Panc1 (cell line): ENCODE results near the gene LY9. TPM values are rescaled to one million over a fixed set of nuclear protein-coding genes. Genes with fewer than 3 reads are reported as not detected.

Experiments
- ATAC-seq: fragments of 200-7000 bp; cut with Tn5 transposase; 2 replicates; pipeline ENCODE4 v1.9.1; 2020; ENCODE audit warnings: mild to moderate bottlenecking, moderate library complexity
- BruUV-seq: library from RNA; stranded (reverse); fragments of 400-500 nt; replicated peaks from 2 replicates; lab custom pipeline; 2021; lab: Mats Ljungman, UMichigan
- CTCF ChIA-PET: fragments of 300-600 bp; sonication (Branson Sonifier 250); formaldehyde crosslinking; loops from one replicate; lab custom pipeline; 2022; ENCODE audit warnings: antibody characterized with exemption; lab: Charles Lee
- POLR2A ChIA-PET: fragments of 300-600 bp; sonication (Branson Sonifier 250); formaldehyde crosslinking; loops from one replicate; lab custom pipeline; 2022; ENCODE audit warnings: antibody characterized with exemption; lab: Charles Lee
- DNase-seq: peaks from one replicate; pipeline ENCODE4 v3.0.0-alpha.2; 2010; ENCODE audit warnings: low read depth, low spot score
- H3K27ac ChIP-seq: 2 replicates; pipeline ENCODE4 v1.5.1; 2011; ENCODE audit warnings: mild to moderate bottlenecking, low read length, inconsistent platforms
- H3K27me3 ChIP-seq: fragments of 200-500 bp; sonication (Bioruptor generic); 2 replicates; pipeline ENCODE4 v1.6.0; 2014; ENCODE audit warnings: low read length, inconsistent platforms; ENCODE audit not compliant: control insufficient read depth, insufficient read depth
- H3K36me3 ChIP-seq: fragments of 200-500 bp; sonication (Bioruptor generic); 2 replicates; pipeline ENCODE4 v1.5.1; 2014; ENCODE audit warnings: inconsistent platforms, mild to moderate bottlenecking, low read length, moderate library complexity; ENCODE audit not compliant: control insufficient read depth, insufficient read depth
- H3K4me1 ChIP-seq: 2 replicates; pipeline ENCODE4 v1.5.1; 2011; ENCODE audit warnings: inconsistent platforms, mild to moderate bottlenecking, low read length, moderate library complexity; ENCODE audit not compliant: control insufficient read depth, insufficient read depth
- H3K4me3 ChIP-seq, 2 experiments: 2 replicates each; pipeline ENCODE4 v1.5.1; 2011 to 2012; ENCODE audit warnings: low read depth in 2 of 2, low read length in 2 of 2, mild to moderate bottlenecking in 2 of 2, inconsistent platforms in 1 of 2, moderate library complexity in 1 of 2
- H3K9me3 ChIP-seq: fragments of 200-500 bp; sonication (Bioruptor generic); 2 replicates; pipeline ENCODE4 v1.5.1; 2014; ENCODE audit warnings: low read depth, mild to moderate bottlenecking, inconsistent platforms, low read length, moderate library complexity; ENCODE audit not compliant: control insufficient read depth, insufficient read depth
- POLR2AphosphoS5 ChIP-seq: IDR thresholded peaks from 2 replicates; pipeline ENCODE4 v1.6.1; 2012; ENCODE audit warnings: mild to moderate bottlenecking, low read depth, low read length, moderate library complexity
- SIN3A ChIP-seq: IDR thresholded peaks from 2 replicates; pipeline ENCODE4 v1.6.1; 2012; ENCODE audit warnings: low read depth, mild to moderate bottlenecking, low read length, moderate library complexity, borderline replicate concordance; ENCODE audit not compliant: insufficient read depth
- TCF7L2 ChIP-seq: IDR thresholded peaks from 2 replicates; pipeline ENCODE4 v1.6.1; 2011; ENCODE audit warnings: mild to moderate bottlenecking, low read depth, low read length, inconsistent platforms
- in situ Hi-C: cut with HindIII; loops from 2 replicates; pipeline ENCODE4 v1.10.0; 2016; ENCODE audit warnings: low sequenced_read_pairs, low pct_unique_long_range_greater_than_20kb
- intact Hi-C: fragments of 100-400 bp; cut with micrococcal nuclease; formaldehyde crosslinking; loops from one replicate; pipeline ENCODE4 v1.10.0; 2022; ENCODE audit not compliant: unreplicated experiment
- total RNA-seq: library from RNA; stranded (reverse); gene quantifications from one replicate; pipeline ENCODE4 v1.2.1, GENCODE V29; 2021; ENCODE audit not compliant: unreplicated experiment
- TF ChIP-seq, protein P1 (sequence below): fragments of 450-650 bp; IDR thresholded peaks from 2 replicates; pipeline ENCODE4 v1.5.1; 2017; ENCODE audit warnings: mild to moderate bottlenecking
- TF ChIP-seq, protein P2 (sequence below), 2 experiments: IDR thresholded peaks; 2 replicates each; pipeline ENCODE4 v1.6.1; 2011 to 2012; ENCODE audit warnings: low read depth in 2 of 2, control low read depth in 1 of 2, low read length in 1 of 2, mild to moderate bottlenecking in 1 of 2, moderate library complexity in 1 of 2; ENCODE audit not compliant: insufficient read depth in 1 of 2

The LY9 gene
- total RNA-seq, 1 experiment from 2014 or later = 0.10 TPM

DNA sequence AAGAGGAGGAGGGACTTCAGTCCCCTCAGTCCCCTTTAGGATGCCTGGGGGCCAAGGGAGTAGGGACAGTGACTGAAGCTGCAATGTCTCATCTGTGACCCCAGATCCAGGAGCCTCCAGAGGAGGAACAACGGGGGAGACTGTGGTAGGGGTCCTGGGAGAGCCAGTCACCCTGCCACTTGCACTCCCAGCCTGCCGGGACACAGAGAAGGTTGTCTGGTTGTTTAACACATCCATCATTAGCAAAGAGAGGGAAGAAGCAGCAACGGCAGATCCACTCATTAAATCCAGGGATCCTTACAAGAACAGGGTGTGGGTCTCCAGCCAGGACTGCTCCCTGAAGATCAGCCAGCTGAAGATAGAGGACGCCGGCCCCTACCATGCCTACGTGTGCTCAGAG is 18.3 kb downstream of the LY9 start:
- intact Hi-C loops (no loop called here), in situ Hi-C loops (no loop called here)
- BruUV-seq = no TSS peak
- H3K4me3 ChIP-seq = no peak overlapping the region
- POLR2A ChIA-PET = no interaction called here
- ATAC-seq = no peak
- H3K36me3 ChIP-seq = no peaks in the 10 kb centered on the region
- H3K9me3 ChIP-seq = no peaks in the 10 kb centered on the region
- H3K4me1 ChIP-seq = no peaks in the 10 kb centered on the region
- no peak for DNase-seq
- H3K27ac ChIP-seq = no peak overlapping the region
- TF ChIP-seq, protein P1, sequence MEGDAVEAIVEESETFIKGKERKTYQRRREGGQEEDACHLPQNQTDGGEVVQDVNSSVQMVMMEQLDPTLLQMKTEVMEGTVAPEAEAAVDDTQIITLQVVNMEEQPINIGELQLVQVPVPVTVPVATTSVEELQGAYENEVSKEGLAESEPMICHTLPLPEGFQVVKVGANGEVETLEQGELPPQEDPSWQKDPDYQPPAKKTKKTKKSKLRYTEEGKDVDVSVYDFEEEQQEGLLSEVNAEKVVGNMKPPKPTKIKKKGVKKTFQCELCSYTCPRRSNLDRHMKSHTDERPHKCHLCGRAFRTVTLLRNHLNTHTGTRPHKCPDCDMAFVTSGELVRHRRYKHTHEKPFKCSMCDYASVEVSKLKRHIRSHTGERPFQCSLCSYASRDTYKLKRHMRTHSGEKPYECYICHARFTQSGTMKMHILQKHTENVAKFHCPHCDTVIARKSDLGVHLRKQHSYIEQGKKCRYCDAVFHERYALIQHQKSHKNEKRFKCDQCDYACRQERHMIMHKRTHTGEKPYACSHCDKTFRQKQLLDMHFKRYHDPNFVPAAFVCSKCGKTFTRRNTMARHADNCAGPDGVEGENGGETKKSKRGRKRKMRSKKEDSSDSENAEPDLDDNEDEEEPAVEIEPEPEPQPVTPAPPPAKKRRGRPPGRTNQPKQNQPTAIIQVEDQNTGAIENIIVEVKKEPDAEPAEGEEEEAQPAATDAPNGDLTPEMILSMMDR = no peak
- TF ChIP-seq, protein P2, sequence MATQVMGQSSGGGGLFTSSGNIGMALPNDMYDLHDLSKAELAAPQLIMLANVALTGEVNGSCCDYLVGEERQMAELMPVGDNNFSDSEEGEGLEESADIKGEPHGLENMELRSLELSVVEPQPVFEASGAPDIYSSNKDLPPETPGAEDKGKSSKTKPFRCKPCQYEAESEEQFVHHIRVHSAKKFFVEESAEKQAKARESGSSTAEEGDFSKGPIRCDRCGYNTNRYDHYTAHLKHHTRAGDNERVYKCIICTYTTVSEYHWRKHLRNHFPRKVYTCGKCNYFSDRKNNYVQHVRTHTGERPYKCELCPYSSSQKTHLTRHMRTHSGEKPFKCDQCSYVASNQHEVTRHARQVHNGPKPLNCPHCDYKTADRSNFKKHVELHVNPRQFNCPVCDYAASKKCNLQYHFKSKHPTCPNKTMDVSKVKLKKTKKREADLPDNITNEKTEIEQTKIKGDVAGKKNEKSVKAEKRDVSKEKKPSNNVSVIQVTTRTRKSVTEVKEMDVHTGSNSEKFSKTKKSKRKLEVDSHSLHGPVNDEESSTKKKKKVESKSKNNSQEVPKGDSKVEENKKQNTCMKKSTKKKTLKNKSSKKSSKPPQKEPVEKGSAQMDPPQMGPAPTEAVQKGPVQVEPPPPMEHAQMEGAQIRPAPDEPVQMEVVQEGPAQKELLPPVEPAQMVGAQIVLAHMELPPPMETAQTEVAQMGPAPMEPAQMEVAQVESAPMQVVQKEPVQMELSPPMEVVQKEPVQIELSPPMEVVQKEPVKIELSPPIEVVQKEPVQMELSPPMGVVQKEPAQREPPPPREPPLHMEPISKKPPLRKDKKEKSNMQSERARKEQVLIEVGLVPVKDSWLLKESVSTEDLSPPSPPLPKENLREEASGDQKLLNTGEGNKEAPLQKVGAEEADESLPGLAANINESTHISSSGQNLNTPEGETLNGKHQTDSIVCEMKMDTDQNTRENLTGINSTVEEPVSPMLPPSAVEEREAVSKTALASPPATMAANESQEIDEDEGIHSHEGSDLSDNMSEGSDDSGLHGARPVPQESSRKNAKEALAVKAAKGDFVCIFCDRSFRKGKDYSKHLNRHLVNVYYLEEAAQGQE (IDR thresholded peaks at IDR 0.05; ENCODE audit: insufficient read depth in 1 of 2, low read depth in 2 of 2, low read length in 1 of 2) = no peak
- TF ChIP-seq POLR2AphosphoS5 = no peak
- TF ChIP-seq TCF7L2 = no peak
- no peak for TF ChIP-seq SIN3A
- CTCF ChIA-PET = no interaction called here
- H3K27me3 ChIP-seq = peaks cover 4% of the 10 kb centered on the region; the same call in 1 of the 2 replicates

DNA sequence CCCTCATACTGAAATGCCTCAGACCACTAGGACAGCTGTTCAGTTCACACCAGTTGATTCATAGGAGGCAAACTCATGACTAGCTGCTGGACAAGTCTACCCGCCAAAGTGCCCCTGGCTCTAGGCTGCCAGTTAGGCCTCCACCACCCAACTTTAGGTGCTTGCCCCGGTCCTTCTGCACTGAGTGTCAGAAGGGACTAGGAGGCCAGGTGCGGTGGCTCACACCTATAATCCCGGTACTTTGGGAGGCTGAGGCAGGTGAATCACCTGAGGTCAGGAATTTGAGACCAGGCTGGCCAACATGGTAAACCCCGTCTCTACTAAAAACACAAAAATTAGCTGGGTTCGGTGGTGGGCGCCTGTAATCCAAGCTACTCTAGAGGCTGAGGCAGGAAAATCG is 18.9 kb downstream of the LY9 start:
- no peaks in the 10 kb centered on the region for H3K4me1 ChIP-seq
- TF ChIP-seq SIN3A (no peak), POLR2AphosphoS5 (no peak)
- TF ChIP-seq, protein P1 = no peak
- TF ChIP-seq, protein P2 (IDR thresholded peaks at IDR 0.05; ENCODE audit: insufficient read depth in 1 of 2, low read depth in 2 of 2, low read length in 1 of 2) = no peak
- CTCF ChIA-PET = no interaction called here
- H3K9me3 ChIP-seq = no peaks in the 10 kb centered on the region
- no peak overlapping the region for H3K27ac ChIP-seq
- H3K4me3 ChIP-seq = no peak overlapping the region
- no peaks in the 10 kb centered on the region for H3K36me3 ChIP-seq
- no TSS peak for BruUV-seq
- no peak for DNase-seq
- in situ Hi-C loops = no loop called here
- intact Hi-C loops = no loop called here
- POLR2A ChIA-PET = no interaction called here
- peaks cover 4% of the 10 kb centered on the region; the same call in 1 of the 2 replicates for H3K27me3 ChIP-seq
- no peak for ATAC-seq
